GM12891 (cell line): ENCODE measurements around the gene DDX10.

ENCODE experiments used
- DNase-seq: peaks from one replicate; pipeline ENCODE4 v3.0.0; 2011; ENCODE audit warnings: low spot score; ENCODE audit not compliant: insufficient read length
- FAIRE-seq: peaks from 2 replicates; lab custom pipeline; 2011; peaks lifted over from hg19 to GRCh38; lab: Jason Lieb, UNC
- PAX5 ChIP-seq: IDR thresholded peaks from 2 replicates; pipeline ENCODE4 v1.6.1; 2011; ENCODE audit warnings: low read length, moderate library complexity, mild to moderate bottlenecking; ENCODE audit not compliant: insufficient read depth, severe bottlenecking
- POLR2A ChIP-seq: IDR thresholded peaks from 2 replicates; pipeline ENCODE4 v1.6.1; 2011; ENCODE audit warnings: low read depth, low read length, control low read depth
- POLR2AphosphoS5 ChIP-seq: IDR thresholded peaks from 2 replicates; pipeline ENCODE4 v1.6.1; 2011; ENCODE audit warnings: low read depth, low read length, control low read depth
- POU2F2 ChIP-seq: IDR thresholded peaks from 2 replicates; pipeline ENCODE4 v1.6.1; 2011; ENCODE audit warnings: low read depth, mild to moderate bottlenecking, control low read depth, low read length, moderate library complexity
- SPI1 ChIP-seq: IDR thresholded peaks from 2 replicates; pipeline ENCODE4 v1.6.1; 2011; ENCODE audit warnings: low read depth, low read length, control low read depth
- TAF1 ChIP-seq: IDR thresholded peaks from 2 replicates; pipeline ENCODE4 v1.6.1; 2011; ENCODE audit warnings: low read depth, low read length, control low read depth

Gene DDX10

DNA sequence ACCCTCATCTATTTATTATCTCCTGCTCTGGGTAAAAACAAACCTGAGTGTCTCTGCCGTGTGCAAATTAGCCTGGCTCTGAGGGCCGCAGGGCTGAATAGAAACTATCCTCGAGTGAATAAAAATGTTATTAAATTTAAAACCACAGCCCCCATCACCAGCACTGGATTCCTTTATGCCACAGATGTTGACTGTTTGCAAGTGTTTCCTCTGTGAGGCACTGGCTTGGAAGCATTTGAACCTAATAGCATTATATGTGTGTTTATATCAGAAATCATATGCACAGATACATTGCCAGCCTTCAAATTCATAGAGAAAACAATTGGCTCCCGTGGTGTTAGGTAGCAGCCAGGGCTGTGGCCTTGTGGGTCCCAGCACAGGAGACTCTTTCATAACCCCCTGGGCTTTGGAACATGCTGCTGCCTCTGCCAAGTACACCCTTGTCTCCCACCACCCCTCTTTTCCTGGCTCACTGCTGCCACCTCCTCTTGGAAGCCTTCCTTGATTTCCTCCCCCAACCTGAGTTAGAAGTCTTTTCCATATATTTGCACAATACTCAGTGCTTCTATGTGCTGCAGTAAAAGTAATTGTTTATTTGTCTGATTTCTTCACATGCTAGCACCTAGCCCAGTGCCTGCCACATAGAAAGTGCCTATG is 294.4 kb downstream of the DDX10 start:
- DNase-seq = no peak
- TF ChIP-seq TAF1 = no peak
- no peak for TF ChIP-seq POLR2AphosphoS5
- TF ChIP-seq POLR2A = no peak
- TF ChIP-seq PAX5 = no peak
- no peak for TF ChIP-seq SPI1
- TF ChIP-seq POU2F2 = no peak
- FAIRE-seq = no peak

DNA sequence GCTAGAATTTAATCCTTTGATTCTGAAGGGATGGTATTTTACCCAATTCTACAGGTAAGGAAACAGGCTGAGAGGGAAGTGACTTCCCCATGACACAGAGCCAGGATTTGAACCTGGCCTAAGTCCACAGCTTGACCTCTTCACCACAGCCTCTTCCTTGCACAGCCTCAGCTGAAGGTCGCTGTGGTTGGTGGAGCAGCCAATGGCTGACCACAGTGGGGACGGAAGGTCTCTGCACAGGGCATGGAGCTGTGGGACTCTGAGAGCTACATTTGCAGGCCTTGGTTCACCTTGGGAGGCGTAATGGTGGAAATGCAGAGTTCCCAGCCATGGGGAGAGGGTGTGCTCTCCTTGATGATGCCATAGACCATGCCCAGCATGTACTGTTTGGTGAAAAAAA is 295.0 kb downstream of the DDX10 start:
- no peak for FAIRE-seq
- DNase-seq = no peak
- TF ChIP-seq TAF1 (no peak), SPI1 (no peak), POLR2A (no peak), POLR2AphosphoS5 (no peak), POU2F2 (no peak), PAX5 (no peak)

DNA sequence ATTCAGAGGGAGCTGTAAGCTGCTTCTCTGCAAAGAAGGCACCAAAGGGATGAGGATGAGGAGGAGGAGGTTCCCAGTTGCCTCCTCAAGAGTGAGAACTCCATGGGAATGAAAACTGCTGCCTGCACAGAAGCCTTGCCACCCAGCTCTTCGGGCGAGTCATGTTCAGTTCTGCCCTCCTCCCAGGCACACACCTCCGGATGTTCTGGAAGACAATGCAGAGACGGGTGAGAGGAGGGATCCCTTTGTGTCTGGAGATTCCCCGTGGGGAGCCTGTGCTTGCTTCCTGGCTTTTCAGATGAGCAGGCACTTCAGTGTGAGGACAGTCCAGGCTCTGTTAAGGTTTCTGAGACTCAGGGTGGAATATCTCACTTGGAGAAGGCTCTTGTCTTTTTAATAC is 295.6 kb downstream of the DDX10 start:
- FAIRE-seq = no peak
- no peak for TF ChIP-seq PAX5
- DNase-seq = no peak

DNA sequence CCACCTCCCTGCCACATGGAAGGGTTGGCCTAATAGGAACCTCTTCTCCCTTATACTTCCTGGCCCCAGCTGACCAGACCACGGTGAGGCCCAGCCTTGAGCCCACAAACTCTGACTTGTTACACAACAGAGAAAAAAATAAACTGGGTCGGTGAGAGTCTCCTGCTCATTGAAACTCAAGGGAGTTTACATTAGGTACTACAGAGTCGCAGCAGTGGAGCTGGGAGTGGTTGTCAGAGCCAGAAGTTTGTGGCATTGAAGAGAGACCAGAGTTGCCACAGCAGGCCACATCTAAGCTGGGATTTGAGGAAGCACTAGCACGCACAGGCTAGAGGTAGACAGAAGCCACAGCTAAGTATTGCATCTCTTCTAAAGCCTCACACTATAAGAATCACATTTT is 296.2 kb downstream of the DDX10 start:
- FAIRE-seq = no peak
- DNase-seq = no peak
- no peak for TF ChIP-seq POLR2A
- TF ChIP-seq POU2F2 = no peak
- no peak for TF ChIP-seq SPI1

DNA sequence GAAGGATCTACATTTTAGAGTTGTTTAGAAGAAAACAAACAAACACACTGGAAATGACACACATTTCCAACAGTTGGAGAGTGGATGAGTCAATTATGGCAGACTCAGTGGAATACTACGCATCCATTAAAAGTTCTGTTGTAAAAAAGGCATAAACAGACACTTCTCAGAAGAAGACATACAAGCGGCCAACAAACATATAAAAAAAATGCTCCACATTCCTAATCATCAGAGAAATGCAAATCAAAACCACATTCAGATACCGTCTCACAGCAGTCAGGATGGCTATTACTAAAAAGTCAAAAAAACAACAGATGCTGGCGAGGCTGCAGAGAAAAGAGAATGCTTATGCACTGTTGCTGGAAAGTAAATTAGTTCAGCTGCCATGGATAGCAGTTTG is 298.2 kb downstream of the DDX10 start:
- no peak for FAIRE-seq
- no peak for DNase-seq
- TF ChIP-seq TAF1 = no peak
- TF ChIP-seq POU2F2 = no peak
- TF ChIP-seq POLR2A = no peak
- no peak for TF ChIP-seq PAX5
- TF ChIP-seq POLR2AphosphoS5 = no peak
- no peak for TF ChIP-seq SPI1

DNA sequence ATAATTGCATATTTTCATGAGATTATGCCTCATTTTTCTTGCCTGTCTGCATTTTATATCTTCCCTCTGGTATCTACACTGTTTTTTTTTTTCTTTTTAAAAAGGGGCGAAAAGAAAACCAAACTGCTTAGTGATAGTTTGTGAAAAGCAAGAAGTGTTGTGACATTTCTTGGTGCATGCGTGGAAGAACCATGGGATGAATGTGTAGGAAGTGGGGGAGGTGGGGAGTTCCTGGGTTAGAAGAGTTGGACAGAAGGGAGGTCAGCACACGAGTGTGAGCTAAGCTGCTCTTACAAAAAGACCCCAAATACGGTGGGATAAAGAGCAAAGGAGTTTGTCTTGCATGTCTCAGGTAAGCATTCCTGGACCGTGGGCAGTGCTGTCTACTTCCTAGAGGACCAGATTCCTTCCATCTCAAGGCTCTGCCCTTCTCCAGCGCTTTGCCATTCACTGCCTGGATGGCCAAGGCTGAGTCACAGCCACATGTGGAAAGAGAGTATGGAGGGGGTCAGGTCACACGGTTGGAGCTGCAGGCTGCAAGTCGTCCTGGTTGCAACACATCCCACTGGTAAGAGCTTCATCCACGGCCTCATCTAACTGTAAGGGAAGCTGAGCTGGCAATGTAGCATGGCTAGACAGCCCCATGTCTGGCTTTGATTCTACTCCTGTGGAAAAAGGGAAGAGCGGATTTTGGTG is 300.6 kb downstream of the DDX10 start:
- TF ChIP-seq POLR2A (no peak), POLR2AphosphoS5 (no peak), SPI1 (no peak), PAX5 (no peak), TAF1 (no peak), POU2F2 (no peak)
- no peak for DNase-seq
- FAIRE-seq = no peak

DNA sequence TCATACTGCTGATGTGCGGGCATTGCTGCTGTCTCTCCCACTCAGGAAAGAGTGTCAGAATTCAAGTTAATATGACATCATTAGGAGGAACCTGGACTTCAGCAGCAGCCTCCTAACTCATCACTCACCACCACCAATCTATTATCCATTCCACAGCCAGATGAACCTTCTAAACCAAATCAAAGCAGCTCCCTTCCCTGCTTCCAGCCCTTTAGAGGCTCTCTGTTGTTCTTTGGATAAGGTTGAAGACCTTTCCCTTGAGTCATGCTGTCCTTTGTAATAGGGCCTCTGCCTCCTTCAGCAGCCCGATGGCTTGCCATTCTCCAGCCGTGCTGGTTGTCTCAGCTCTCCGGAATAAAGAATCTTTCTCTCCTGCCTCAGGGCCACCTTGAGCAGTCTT is 301.3 kb downstream of the DDX10 start:
- FAIRE-seq (no peak), DNase-seq (no peak)
- no peak for TF ChIP-seq TAF1
- TF ChIP-seq POLR2A = no peak
- no peak for TF ChIP-seq SPI1
- TF ChIP-seq POLR2AphosphoS5 = no peak

DNA sequence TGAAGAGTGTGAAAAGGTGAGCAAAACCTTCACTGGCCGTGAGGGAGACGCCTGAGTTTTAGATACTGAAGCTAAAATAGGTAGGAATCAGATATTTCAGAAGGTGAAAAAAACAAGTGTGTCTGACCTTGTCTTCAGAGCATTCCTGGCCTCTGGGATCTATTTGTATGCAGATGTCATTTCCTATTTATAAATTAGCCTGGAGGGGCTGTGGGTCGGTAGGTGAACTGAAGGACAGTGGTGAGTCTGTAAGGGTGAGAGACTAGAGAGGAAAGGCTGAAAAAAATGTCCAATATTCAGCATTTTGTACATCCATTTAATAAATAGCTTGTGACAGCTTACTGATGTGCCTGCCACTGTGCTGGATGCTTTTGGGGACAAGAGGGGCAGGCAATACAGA is 302.1 kb downstream of the DDX10 start:
- DNase-seq (no peak), FAIRE-seq (no peak)
- TF ChIP-seq PAX5 = no peak
- TF ChIP-seq SPI1 = no peak
- TF ChIP-seq POLR2A = no peak
- TF ChIP-seq POLR2AphosphoS5 = no peak
- no peak for TF ChIP-seq POU2F2
- TF ChIP-seq TAF1 = no peak

DNA sequence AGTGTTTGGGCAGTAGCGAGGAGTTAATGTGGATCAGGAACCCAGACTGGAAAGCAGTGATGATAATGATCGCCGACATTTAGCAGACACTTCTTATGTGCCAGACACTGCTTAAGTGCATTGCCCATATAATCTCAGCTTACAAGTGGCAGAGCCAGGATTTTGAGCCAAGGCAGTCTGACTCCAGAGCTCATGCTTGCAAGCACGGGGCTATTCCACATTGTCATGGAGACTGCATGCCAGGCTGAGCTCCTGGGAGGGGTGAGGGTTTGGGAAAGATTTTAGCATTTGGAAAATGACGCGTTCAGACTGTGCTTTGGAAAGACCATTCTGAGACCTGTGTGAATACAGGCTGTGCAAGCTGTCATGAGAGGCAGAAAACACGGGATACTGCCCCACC is 302.7 kb downstream of the DDX10 start:
- no peak for TF ChIP-seq POU2F2
- DNase-seq (no peak), FAIRE-seq (no peak)

DNA sequence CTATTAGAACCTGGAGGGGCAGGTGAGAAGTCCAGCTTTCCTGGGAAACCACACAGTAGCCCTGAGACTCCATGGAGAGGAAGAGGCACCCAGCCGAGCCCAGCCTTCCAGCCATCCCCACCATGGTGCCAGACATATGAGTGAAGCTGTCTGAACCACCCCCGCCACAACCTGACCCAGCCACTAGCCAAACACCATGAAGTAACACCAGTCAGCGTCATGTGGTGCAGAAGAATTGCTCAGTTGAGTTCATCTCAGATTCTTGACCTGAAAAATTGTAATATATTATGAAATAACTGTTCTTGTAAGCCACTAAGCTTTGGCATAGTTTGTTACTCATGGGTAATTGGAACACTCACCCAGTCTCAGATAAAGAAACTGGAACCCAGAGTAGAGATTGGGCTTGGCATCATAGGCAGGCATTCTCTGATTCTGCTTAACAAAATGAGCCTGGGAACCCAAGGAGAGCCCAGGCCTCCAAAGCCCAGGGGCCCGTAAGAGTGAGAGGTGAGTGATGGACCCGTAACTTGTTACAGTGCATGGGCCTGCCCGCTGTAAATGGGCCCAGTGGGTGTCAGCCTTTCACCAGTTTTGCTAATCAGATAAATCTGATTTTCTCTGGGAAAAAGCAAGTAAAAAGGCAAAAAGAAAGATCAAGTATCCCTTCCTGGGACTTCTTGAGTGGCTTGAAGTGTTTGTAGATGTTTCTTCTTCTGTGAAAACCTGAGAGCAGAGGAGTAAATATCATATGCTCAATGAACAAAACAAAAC is 305.5 kb downstream of the DDX10 start:
- TF ChIP-seq TAF1 = no peak
- TF ChIP-seq POU2F2 = no peak
- no peak for DNase-seq
- FAIRE-seq = no peak
